ENCODE data around the gene CAD.

CAD gene

GRCh38 chr2:27231921-27232320, 14.8 kb downstream of the CAD start:
- no peak for DNase-seq

GRCh38 chr2:27233341-27233740, 16.2 kb downstream of the CAD start:
- no peak for DNase-seq

- no peak for DNase-seq
Measured at GRCh38 chr2:27236136-27236535, 19.0 kb downstream of the CAD start.

GRCh38 chr2:27236626-27237025, 19.5 kb downstream of the CAD start:
- no peak for DNase-seq

GRCh38 chr2:27237341-27237945, 20.3 kb downstream of the CAD start:
- no peak for DNase-seq

- no peak for DNase-seq
Measured at GRCh38 chr2:27238976-27239375, 21.8 kb downstream of the CAD start.

- no peak for DNase-seq
Measured at GRCh38 chr2:27240406-27240805, 23.2 kb downstream of the CAD start.

GRCh38 chr2:27241761-27242613, 24.8 kb downstream of the CAD start:
- DNase-seq, result no peak

GRCh38 chr2:27242614-27242951, 25.4 kb downstream of the CAD start:
- DNase-seq, result no peak

- no peak for DNase-seq
Measured at GRCh38 chr2:27243391-27244130, 26.4 kb downstream of the CAD start.

GRCh38 chr2:27245116-27245515, 27.9 kb downstream of the CAD start:
- no peak for DNase-seq

GRCh38 chr2:27245626-27246025, 28.5 kb downstream of the CAD start:
- no peak for DNase-seq

- DNase-seq, result no peak
Measured at GRCh38 chr2:27247893-27248292, 30.7 kb downstream of the CAD start.

GRCh38 chr2:27249159-27249890, 32.2 kb downstream of the CAD start:
- DNase-seq, result no peak

GRCh38 chr2:27249891-27250651, 32.9 kb downstream of the CAD start:
- peak; percentile 44 for DNase-seq

- DNase-seq, result no peak
Measured at GRCh38 chr2:27250652-27251379, 33.6 kb downstream of the CAD start.

- DNase-seq, result no peak
Measured at GRCh38 chr2:27251766-27252165, 34.6 kb downstream of the CAD start.

GRCh38 chr2:27255187-27255586, 38.0 kb downstream of the CAD start:
- DNase-seq, result no peak

- DNase-seq, result peak; percentile 49
Measured at GRCh38 chr2:27255660-27256059, 38.5 kb downstream of the CAD start.

GRCh38 chr2:27256855-27257454, 39.8 kb downstream of the CAD start:
- no peak for DNase-seq

GRCh38 chr2:27258051-27258450, 40.9 kb downstream of the CAD start:
- DNase-seq, result no peak

Data from EL (cell line).